ENCODE results near the gene MS4A14. TPM values are rescaled to one million over a fixed set of nuclear protein-coding genes. Genes with fewer than 3 reads are reported as not detected.

Gene MS4A14
- total and polyA plus RNA-seq, 2 of the 8 experiments (the other 6 are each of a cell fraction or from before 2014, with no cell fraction given), result not detected

GRCh38 chr11:60428517-60428916 is 32.3 kb downstream of the MS4A14 start (continued):
- TF ChIP-seq CTCF (IDR thresholded peaks at IDR 0.05; ENCODE audit: control extremely low read depth in 1 of 3, insufficient read depth in 1 of 3, low read depth in 1 of 3, low read length in 3 of 3) (no peak), SIRT6 (IDR thresholded peaks at IDR 0.05; ENCODE audit: low read length) (no peak), POLR2AphosphoS5 (IDR thresholded peaks at IDR 0.05; ENCODE audit: low read depth, low read length) (no peak), EZH2 (IDR thresholded peaks at IDR 0.05; ENCODE audit: low read depth, low read length, severe bottlenecking) (no peak), KDM4A (IDR thresholded peaks at IDR 0.05; ENCODE audit: low read depth, low read length, severe bottlenecking) (no peak)

All from H1 (cell line).